ENCODE data around the gene TMEM183A.
"Not testable (repeated sequence)": the region's sequence is repeated elsewhere in the genome, so short reads cannot be mapped to it uniquely, and the experiment has no call there.

The TMEM183A gene, protein sequence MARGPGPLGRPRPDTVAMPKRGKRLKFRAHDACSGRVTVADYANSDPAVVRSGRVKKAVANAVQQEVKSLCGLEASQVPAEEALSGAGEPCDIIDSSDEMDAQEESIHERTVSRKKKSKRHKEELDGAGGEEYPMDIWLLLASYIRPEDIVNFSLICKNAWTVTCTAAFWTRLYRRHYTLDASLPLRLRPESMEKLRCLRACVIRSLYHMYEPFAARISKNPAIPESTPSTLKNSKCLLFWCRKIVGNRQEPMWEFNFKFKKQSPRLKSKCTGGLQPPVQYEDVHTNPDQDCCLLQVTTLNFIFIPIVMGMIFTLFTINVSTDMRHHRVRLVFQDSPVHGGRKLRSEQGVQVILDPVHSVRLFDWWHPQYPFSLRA

GRCh38 chr1:203006948-203007871 is at the start of gene TMEM183A:
Gene TMEM183A (plus strand): TSS chr1:203007374. CDS start chr1:203007466, 92 bp downstream.
- peak; percentile 97 for DNase-seq

GRCh38 chr1:202957733-202958543 is 49.2 kb upstream of the TMEM183A start, which contains the start of gene ADIPOR1:
Gene ADIPOR1 (minus strand): TSS chr1:202958312. CDS start chr1:202951070, 7,242 bp downstream.
- peak; percentile 91 for DNase-seq

DNA sequence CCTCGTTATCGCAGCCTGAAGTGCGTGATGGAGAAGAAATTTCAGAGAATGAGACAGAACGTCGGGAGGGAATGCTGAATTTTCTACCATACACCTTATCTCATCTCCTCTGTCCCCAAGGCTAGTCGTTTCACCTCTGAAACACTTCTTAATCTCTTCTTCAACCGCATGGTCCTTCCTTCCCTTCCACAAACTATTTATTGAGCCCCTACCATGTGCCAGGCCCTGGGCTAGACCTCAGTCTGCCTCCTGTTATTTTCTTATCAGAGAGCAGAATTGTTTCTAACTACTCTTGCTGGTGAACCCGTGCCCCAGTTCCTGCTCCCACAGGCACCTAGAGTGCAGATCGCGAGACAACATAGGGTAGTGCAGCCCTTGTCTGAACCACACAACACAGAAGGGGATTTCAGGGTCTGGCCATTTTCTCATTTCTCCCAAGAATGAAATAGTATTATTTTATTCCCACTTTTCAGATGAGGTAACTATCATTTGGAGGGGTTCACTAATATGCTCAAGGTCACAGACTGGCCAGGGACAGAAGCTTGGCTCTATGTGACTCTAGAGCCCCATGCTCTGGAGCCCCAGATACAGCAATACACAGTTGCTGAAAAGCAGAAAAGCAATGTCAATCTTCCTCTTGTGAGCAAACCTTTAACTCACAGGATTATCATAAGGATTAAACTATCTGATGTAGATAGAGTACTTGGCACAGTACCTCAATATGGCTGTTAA is 48.5 kb upstream of the TMEM183A start:
- no peak for DNase-seq

DNA sequence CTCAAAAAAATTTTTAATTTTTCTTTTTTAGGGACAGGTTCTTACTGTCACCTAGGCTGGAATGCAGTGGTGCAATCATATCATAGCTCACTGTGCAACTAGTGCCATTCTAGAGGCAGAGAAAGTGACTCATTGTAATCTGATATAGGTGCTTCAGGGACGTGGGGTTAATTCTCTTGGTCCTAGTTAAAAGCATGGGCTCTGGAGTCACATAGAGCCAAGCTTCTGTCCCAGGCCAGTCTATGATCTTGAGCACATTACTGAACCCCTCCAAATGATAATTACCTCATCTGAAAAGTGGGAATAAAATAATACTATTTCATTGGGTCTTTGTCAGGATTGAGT is 47.9 kb upstream of the TMEM183A start:
- DNase-seq, result no peak

DNA sequence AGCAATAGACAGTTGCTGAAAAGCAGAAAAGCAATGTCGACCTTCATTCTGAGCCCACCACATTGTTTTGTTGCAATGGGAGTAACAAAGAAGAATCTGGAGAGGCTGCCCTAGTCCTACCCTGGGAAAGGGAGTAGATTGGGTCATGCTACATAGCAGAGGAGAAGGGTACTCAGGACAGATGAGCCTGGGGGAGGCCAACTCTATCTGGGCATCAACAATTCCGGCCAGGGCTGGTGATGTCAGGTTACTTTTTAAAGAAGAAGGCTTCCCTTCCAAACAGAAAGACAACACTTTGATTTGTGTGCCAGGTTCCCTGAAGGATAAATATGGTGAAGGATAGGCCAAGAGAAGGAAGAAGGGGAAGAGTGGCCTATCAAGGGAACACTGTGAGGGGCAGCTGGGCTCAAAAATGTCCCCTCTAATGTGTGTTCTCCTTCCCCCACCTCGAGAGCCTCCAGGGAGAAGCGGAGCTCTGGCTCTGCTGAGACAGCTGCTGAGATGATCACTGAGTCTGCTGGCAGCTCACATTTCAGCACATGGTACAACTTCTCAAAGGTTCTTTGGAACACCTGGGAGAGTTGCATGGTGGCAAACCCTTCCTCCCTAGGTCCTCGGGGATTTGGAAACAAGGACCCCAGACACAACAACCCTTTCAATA is 45.8 kb upstream of the TMEM183A start:
- no peak for DNase-seq

- peak; percentile 45 for DNase-seq
Observed at GRCh38 chr1:202964791-202965410, 42.3 kb upstream of the TMEM183A start.

GRCh38 chr1:202965422-202965821 is 41.8 kb upstream of the TMEM183A start:
- DNase-seq, result no peak

DNA sequence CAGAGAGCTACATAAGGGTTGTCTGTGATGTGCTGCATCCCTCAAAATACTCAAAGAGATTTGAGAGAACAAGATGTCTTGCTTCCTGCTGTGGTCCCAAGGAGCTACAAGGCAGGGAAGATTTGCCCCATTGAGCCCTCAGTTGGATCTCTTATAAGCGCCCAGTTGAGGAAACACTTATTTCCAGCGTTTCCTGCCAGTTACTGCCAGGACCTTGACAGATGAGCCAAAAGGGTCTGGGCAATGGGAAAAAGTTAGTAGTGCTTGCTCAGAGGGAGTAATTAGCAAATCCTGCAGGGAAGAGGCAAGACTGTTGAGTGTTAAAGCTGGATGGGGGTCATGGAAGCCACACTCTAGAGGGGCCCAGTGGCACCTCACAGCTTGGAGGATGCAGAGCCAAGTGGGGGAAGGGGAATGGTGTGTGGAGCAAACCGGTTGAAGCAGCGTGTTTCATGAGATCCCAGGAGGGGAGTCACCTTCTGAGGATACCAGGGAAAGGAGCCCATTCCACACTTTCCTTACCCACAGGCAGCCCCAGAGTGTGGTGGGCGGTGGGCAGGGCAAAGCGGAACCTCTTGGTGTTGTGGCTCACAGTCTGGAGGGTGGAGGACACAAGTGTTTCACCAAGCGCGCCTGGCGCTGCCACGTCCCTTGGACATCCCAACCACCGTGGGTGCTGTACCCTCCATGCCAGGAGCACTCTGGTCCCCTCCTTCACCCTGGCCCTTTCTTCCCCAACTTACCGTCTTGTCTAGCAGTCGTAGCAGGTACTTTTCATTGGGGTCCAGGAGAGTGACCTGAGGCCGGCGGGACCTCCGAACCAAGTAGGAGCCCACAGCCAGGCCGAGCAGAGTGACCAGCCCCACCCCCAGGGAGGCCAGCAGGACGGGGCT is 40.9 kb upstream of the TMEM183A start:
- no peak for DNase-seq

DNA sequence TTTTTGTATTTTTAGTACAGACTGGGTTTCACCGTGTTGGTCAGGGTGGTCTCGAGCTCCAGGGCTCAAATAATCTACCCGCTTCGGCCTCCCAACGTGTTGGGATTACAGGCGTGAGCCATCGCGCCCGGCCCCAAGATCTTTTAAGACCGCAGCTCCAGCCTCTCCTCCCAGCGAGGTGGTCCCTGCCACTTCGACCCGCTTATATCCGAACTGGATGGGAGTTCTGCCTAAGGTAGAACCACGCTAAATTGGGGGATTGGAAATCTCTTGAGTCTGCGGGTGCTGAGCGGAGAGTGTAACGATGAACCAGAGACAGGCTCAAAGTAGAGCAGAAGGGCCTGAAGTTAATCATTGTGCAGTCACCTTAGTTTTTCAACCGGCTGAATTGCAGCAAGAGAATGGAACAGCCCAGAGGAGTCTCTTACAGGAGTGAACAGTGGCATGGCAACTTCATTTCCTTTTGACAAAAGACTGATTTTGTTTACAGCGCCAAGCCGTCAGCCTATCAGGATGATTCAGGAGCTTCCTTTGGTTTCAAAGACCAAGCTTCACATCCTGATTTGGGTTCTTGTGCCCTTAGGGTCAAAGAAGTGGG is 39.4 kb upstream of the TMEM183A start:
- DNase-seq, result no peak

DNA sequence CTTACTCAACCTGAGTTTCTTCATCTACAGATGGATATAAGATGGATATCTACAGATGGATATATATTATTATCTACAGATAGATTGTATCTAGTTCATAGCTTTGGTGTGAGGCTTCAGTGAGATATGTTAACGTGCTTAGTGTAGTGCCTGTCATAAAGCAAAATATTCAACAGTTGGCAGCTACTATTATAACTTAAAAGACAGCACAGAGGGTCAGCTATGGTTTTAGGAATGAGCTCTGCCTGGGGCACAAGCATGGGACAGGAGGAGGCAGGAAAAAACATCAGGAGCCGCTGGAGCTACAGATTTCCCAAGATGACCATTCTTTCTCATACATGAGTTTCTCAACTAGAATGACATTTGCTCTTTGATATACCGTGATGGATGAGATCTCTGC is 38.8 kb upstream of the TMEM183A start:
- no peak for DNase-seq

- DNase-seq, result peak; percentile 50
Observed at GRCh38 chr1:202968895-202969295, 38.3 kb upstream of the TMEM183A start.

DNA sequence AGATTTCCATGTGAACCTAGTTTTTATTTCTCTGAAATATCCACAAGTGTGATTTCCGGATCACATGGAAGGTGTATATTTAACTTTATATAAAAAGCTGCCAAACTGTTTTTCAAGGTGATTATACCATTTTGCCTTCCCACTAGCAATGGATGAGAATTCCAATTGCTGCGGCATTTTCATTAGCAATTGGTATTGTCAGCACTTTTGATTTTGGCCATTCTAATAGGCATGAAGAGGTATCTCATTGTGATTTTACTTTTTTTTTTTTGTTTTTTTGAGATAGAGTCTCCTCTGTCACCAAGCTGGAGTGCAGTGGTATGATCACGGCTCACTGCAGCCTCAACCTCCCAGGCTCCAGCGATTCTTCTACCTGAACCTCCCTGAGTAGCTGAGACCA is 35.1 kb upstream of the TMEM183A start:
- no peak for DNase-seq

GRCh38 chr1:202974856-202975255 is 32.3 kb upstream of the TMEM183A start:
- DNase-seq, result no peak

DNA sequence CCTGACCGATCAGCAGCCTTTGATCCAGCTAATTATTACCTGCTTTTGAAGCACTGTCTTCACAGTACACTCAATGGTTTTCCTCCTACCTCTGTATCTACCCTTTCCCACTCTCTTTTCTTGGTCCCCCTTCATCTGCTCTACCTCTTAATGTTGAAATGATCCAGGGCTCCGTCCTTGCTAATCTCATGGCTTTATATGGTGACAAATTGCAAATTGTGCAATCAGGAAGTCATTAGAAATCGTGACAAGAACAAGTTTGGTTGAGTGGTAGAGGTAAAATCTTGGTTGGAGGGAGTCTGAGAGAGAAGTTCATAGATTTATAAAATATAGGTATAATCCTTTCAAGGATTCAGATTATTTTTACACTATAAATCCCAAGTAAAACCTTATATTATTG is 30.5 kb upstream of the TMEM183A start:
- DNase-seq, result no peak

GRCh38 chr1:202979459-202979858 is 27.7 kb upstream of the TMEM183A start:
- DNase-seq, result no peak

GRCh38 chr1:202981939-202982338 is 25.2 kb upstream of the TMEM183A start:
- no peak for DNase-seq

- DNase-seq, result no peak
Observed at GRCh38 chr1:202982715-202983430, 24.3 kb upstream of the TMEM183A start.

DNA sequence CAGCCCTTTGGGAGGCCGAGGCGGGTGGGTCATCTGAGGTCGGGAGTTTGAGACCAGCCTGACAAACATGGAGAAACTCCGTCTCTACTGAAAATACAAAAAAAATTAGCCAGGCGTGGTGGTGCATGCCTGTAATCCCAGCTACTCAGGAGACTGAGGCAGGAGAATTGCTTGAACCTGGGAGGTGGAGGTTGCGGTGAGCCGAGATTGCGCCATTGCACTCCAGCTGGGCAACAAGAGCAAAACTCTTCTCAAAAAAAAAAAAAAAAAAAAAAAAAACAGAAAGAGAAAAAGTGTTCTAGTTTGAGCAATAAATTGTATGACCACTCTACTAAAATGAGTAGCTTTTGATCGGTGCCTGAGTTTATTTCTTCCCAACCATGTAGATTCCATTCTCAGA is 21.1 kb upstream of the TMEM183A start:
- not testable (repeated sequence) for DNase-seq

DNA sequence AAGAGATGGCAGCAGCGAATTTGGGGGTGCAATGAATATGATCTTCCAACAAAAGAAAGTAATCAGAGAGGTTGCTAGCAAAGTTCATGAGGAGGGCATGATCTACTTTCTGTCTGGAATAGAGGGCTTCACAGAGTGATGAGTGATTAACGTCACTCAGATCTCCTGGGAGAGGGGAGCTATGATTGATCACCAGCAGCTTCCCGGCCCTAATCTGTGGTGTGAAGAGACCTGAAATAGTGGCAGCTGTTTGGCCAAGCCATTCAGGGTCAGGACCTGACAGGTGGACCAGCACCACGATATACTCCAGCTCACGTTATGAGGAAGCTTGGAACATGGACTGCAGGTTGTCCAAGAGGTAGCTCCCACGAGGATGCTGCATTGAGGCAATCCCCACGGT is 19.9 kb upstream of the TMEM183A start:
- no peak for DNase-seq
